ENCODE results near the gene SH2D4B. TPM values are rescaled to one million over a fixed set of nuclear protein-coding genes. Genes with fewer than 3 reads are reported as not detected.

SH2D4B gene
- total RNA-seq, 3 donors from 2014 or later (not counting 1 experiment from before 2014, with no cell fraction given): 0.19 to 0.30 (median 0.27) TPM

DNA sequence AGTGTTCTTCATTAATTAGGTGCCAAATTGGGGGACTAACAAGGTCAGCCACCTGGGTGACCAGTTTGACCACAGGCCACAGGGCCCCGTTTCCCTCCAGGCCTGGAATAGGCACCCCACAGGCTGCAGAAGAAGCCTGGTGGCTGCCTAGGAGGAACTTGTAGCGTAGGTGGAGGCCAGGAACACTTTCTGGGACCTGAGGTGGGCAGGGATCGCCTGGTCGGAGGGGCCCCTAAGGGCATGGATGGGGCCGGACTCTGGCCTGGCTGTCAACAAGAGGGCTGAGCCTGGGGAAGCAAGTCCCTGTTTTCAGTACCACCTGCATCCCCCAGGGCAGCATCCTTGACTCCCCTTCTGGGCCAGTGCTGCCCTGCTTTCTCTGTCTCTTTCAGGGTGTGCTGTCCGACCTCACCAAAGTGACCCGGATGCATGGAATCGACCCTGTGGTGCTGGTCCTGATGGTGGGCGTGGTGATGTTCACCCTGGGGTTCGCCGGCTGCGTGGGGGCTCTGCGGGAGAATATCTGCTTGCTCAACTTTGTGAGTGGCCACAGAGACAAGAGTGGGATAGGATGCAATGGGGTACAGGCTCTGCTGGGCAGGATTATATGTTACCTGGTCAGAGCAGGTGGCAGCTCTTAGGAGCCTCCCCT lies 30.7 kb upstream of the SH2D4B start:
- Histone ChIP-seq H3K4me1 (ENCODE audit: control insufficient read depth, insufficient read depth, low read length) (peaks cover 50% of the 10 kb centered on the region), H3K27me3 (ENCODE audit: control insufficient read depth, insufficient read depth, low read length) (no peaks in the 10 kb centered on the region), H3K27ac (ENCODE audit: low read length) (no peak overlapping the region), H3K4me3 (ENCODE audit: low read length) (no peak overlapping the region), H3K9me3 (ENCODE audit: control insufficient read depth, insufficient read depth, low read length) (no peaks in the 10 kb centered on the region), H3K36me3 (ENCODE audit: control insufficient read depth, insufficient read depth, low read length) (peaks cover 59% of the 10 kb centered on the region)
- no peaks in the 10 kb centered on the region for H3K9me3 Mint-ChIP-seq
- intact Hi-C loops (cut with micrococcal nuclease): no loop called here
- 96% methylated on average over 13 of the region's 13 CpGs for WGBS (ENCODE audit: insufficient coverage)
- no peak for DNase-seq
- peaks cover 60 to 63% of the 10 kb centered on the region in 2 donors for H3K4me1 Mint-ChIP-seq
- no peaks in the 10 kb centered on the region for H3K27me3 Mint-ChIP-seq (ENCODE audit: low read depth in 2 of 2)
- ATAC-seq: no peak
- peak overlapping the region in 1 of 2 donors; percentile 10 for H3K27ac Mint-ChIP-seq
- H3K36me3 Mint-ChIP-seq: peaks cover 4% of the 10 kb centered on the region
- H3K4me3 Mint-ChIP-seq: no peak overlapping the region
- TF ChIP-seq, protein P1, sequence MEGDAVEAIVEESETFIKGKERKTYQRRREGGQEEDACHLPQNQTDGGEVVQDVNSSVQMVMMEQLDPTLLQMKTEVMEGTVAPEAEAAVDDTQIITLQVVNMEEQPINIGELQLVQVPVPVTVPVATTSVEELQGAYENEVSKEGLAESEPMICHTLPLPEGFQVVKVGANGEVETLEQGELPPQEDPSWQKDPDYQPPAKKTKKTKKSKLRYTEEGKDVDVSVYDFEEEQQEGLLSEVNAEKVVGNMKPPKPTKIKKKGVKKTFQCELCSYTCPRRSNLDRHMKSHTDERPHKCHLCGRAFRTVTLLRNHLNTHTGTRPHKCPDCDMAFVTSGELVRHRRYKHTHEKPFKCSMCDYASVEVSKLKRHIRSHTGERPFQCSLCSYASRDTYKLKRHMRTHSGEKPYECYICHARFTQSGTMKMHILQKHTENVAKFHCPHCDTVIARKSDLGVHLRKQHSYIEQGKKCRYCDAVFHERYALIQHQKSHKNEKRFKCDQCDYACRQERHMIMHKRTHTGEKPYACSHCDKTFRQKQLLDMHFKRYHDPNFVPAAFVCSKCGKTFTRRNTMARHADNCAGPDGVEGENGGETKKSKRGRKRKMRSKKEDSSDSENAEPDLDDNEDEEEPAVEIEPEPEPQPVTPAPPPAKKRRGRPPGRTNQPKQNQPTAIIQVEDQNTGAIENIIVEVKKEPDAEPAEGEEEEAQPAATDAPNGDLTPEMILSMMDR (IDR thresholded peaks at IDR 0.05): no peak

- no peaks in the 10 kb centered on the region for H3K9me3 Mint-ChIP-seq
- H3K27me3 Mint-ChIP-seq (ENCODE audit: low read depth in 2 of 2): no peaks in the 10 kb centered on the region
- 93% methylated on average over 8 of the region's 8 CpGs for WGBS (ENCODE audit: insufficient coverage)
- H3K4me3 ChIP-seq (ENCODE audit: low read length): no peak overlapping the region
- no peaks in the 10 kb centered on the region for H3K27me3 ChIP-seq (ENCODE audit: control insufficient read depth, insufficient read depth, low read length)
- TF ChIP-seq, protein P1 (IDR thresholded peaks at IDR 0.05): no peak
- peaks cover 4% of the 10 kb centered on the region for H3K36me3 Mint-ChIP-seq
- H3K4me3 Mint-ChIP-seq: no peak overlapping the region
- DNase-seq: no peak
- no peak for ATAC-seq
- peaks cover 46 to 47% of the 10 kb centered on the region in 2 donors for H3K4me1 Mint-ChIP-seq
- H3K4me1 ChIP-seq (ENCODE audit: control insufficient read depth, insufficient read depth, low read length): peaks cover 30% of the 10 kb centered on the region
- no peaks in the 10 kb centered on the region for H3K9me3 ChIP-seq (ENCODE audit: control insufficient read depth, insufficient read depth, low read length)
- no peak overlapping the region for H3K27ac ChIP-seq (ENCODE audit: low read length)
- H3K36me3 ChIP-seq (ENCODE audit: control insufficient read depth, insufficient read depth, low read length): peaks cover 80% of the 10 kb centered on the region
- H3K27ac Mint-ChIP-seq: no peak overlapping the region
- intact Hi-C loops (cut with micrococcal nuclease): no loop called here
These were observed 28.6 kb upstream of the SH2D4B start for GRCh38 chr10:80509108-80509402.

- intact Hi-C loops (cut with micrococcal nuclease): no loop called here
- H3K9me3 ChIP-seq (ENCODE audit: control insufficient read depth, insufficient read depth, low read length): no peaks in the 10 kb centered on the region
- Mint-ChIP-seq H3K27me3 (ENCODE audit: low read depth in 2 of 2) (no peaks in the 10 kb centered on the region), H3K4me1 (peaks cover 41 to 45% of the 10 kb centered on the region in 2 donors), H3K27ac (peak overlapping the region; percentile 67 to 87), H3K9me3 (no peaks in the 10 kb centered on the region), H3K36me3 (peaks cover 9% of the 10 kb centered on the region), H3K4me3 (no peak overlapping the region)
- no peaks in the 10 kb centered on the region for H3K27me3 ChIP-seq (ENCODE audit: control insufficient read depth, insufficient read depth, low read length)
- H3K4me3 ChIP-seq (ENCODE audit: low read length): no peak overlapping the region
- TF ChIP-seq, protein P1 (IDR thresholded peaks at IDR 0.05): no peak
- no peak for ATAC-seq
- peaks cover 83% of the 10 kb centered on the region for H3K36me3 ChIP-seq (ENCODE audit: control insufficient read depth, insufficient read depth, low read length)
- no peak for DNase-seq
- H3K4me1 ChIP-seq (ENCODE audit: control insufficient read depth, insufficient read depth, low read length): peaks cover 25% of the 10 kb centered on the region
- no peak overlapping the region for H3K27ac ChIP-seq (ENCODE audit: low read length)
- WGBS (ENCODE audit: insufficient coverage): 94% methylated on average over 18 of the region's 18 CpGs
These were observed 28.1 kb upstream of the SH2D4B start for GRCh38 chr10:80509403-80510161.
